Endothelial cell of umbilical vein (primary cell): ENCODE data around the gene RAB36. TPM values are rescaled to one million over a fixed set of nuclear protein-coding genes. Genes with fewer than 3 reads are reported as not detected.

Source experiments
- BruUV-seq: library from RNA; stranded (reverse); fragments of 400-500 nt; replicated peaks from 2 replicates; lab custom pipeline; 2021; lab: Mats Ljungman, UMichigan
- CTCF ChIA-PET: fragments of 300-600, 350-600 bp; sonication (Branson Sonifier 250); formaldehyde crosslinking; loops from one replicate; lab custom pipeline; 2021; ENCODE audit warnings: antibody characterized with exemption, inconsistent platforms; lab: Charles Lee
- POLR2A ChIA-PET: fragments of 300-600, 350-600 bp; sonication (Branson Sonifier 250); formaldehyde crosslinking; loops from one replicate; lab custom pipeline; 2021; ENCODE audit warnings: antibody characterized with exemption, inconsistent platforms; lab: Charles Lee
- DNase-seq: peaks from one replicate; pipeline ENCODE4 v3.0.0-alpha.2; 2011; ENCODE audit warnings: low read depth, low spot score
- FAIRE-seq: peaks from 2 replicates; lab custom pipeline; 2011; peaks lifted over from hg19 to GRCh38; lab: Jason Lieb, UNC
- H2AFZ ChIP-seq: 2 replicates; pipeline ENCODE4 v1.6.0; 2012; ENCODE audit warnings: low read depth, low read length, control low read depth, inconsistent platforms
- H3K27ac ChIP-seq: 2 replicates; pipeline ENCODE4 v1.5.1; 2011; ENCODE audit warnings: low read depth, mild to moderate bottlenecking, control low read depth, low read length, moderate library complexity; ENCODE audit not compliant: insufficient read depth
- H3K27me3 ChIP-seq, 2 experiments: 2 replicates each; pipeline versions ENCODE4 v1.6.0 to v1.6.1; 2011; ENCODE audit warnings: low read length in 2 of 2, mixed read lengths in 1 of 2; ENCODE audit not compliant: control insufficient read depth in 2 of 2, insufficient read depth in 2 of 2
- H3K36me3 ChIP-seq, 2 experiments: 2 replicates in 1 of 2; 3 replicates in 1 of 2; pipeline ENCODE4 v1.5.1; 2011; ENCODE audit warnings: low read length in 2 of 2, mild to moderate bottlenecking in 1 of 2, moderate library complexity in 1 of 2; ENCODE audit not compliant: control insufficient read depth in 2 of 2, insufficient read depth in 2 of 2; ENCODE audit errors: extremely low read depth in 1 of 2
- H3K4me1 ChIP-seq: 3 replicates; pipeline ENCODE4 v1.5.1; 2011; ENCODE audit warnings: mild to moderate bottlenecking, low read length; ENCODE audit not compliant: control insufficient read depth, insufficient read depth; ENCODE audit errors: extremely low read depth
- H3K4me2 ChIP-seq: 2 replicates; pipeline ENCODE4 v1.6.1; 2011; ENCODE audit warnings: low read length, control low read depth, mixed read lengths; ENCODE audit not compliant: insufficient read depth
- H3K4me3 ChIP-seq, 3 experiments: fragments of 200-600 bp in 1 of 3; sonication (generic), shearing (Covaris generic) in 1 of 3; replicated peaks in 1 of 3; 2 replicates each; pipeline ENCODE4 v1.5.1; 2011 to 2016; ENCODE audit warnings: control low read depth in 3 of 3, low read length in 3 of 3, mild to moderate bottlenecking in 2 of 3, inconsistent platforms in 1 of 3, low read depth in 1 of 3, moderate library complexity in 1 of 3; ENCODE audit not compliant: insufficient read depth in 1 of 3
- H3K79me2 ChIP-seq: 2 replicates; pipeline ENCODE4 v1.6.0; 2012; ENCODE audit warnings: low read length, inconsistent platforms; ENCODE audit not compliant: control insufficient read depth, insufficient read depth
- H3K9ac ChIP-seq: replicated peaks from 2 replicates; pipeline ENCODE3; 2011; ENCODE audit warnings: low read length, control low read depth; ENCODE audit not compliant: insufficient read depth; ENCODE audit errors: extremely low read depth
- H3K9me1 ChIP-seq: replicated peaks from 3 replicates; pipeline ENCODE4 v1.6.0; 2011; ENCODE audit warnings: mild to moderate bottlenecking, low read length; ENCODE audit not compliant: control insufficient read depth, insufficient read depth; ENCODE audit errors: extremely low read depth
- H3K9me3 ChIP-seq: replicated peaks from 2 replicates; pipeline ENCODE4 v1.5.1; 2012; ENCODE audit warnings: low read length, inconsistent platforms; ENCODE audit not compliant: control insufficient read depth, insufficient read depth
- H4K20me1 ChIP-seq: replicated peaks from 2 replicates; pipeline ENCODE3; 2011; ENCODE audit warnings: mild to moderate bottlenecking, low read length; ENCODE audit not compliant: control insufficient read depth, insufficient read depth; ENCODE audit errors: extremely low read depth
- CTCF ChIP-seq, 2 donors: IDR thresholded peaks; 1 replicate in 1 of 2; 2 replicates in 1 of 2; pipeline ENCODE4 v1.5.1; 2011; ENCODE audit warnings: low read length in 2 of 2, mild to moderate bottlenecking in 2 of 2, moderate library complexity in 2 of 2, control low read depth in 1 of 2, inconsistent platforms in 1 of 2, low read depth in 1 of 2; ENCODE audit not compliant: insufficient read depth in 1 of 2; ENCODE audit errors: extremely low read depth in 1 of 2
- FOS ChIP-seq: IDR thresholded peaks from 2 replicates; pipeline ENCODE4 v1.6.1; 2011; ENCODE audit warnings: mild to moderate bottlenecking, low read length, moderate library complexity, borderline replicate concordance; ENCODE audit not compliant: insufficient read depth
- GATA2 ChIP-seq: IDR thresholded peaks from 2 replicates; pipeline ENCODE4 v1.7.0; 2011; ENCODE audit warnings: low read depth, mild to moderate bottlenecking, moderate library complexity, mixed read lengths, low read length; ENCODE audit not compliant: insufficient read length, insufficient read depth
- JUN ChIP-seq: IDR thresholded peaks from 2 replicates; pipeline ENCODE4 v1.6.1; 2011; ENCODE audit warnings: borderline replicate concordance, low read depth; ENCODE audit not compliant: insufficient read length, insufficient read depth
- MAX ChIP-seq: IDR thresholded peaks from 2 replicates; pipeline ENCODE4 v1.6.1; 2011; ENCODE audit not compliant: insufficient read depth, insufficient read length
- MYC ChIP-seq: IDR thresholded peaks from one replicate; pipeline ENCODE4 v1.6.1; 2011; ENCODE audit warnings: mild to moderate bottlenecking, low read depth, low read length
- POLR2A ChIP-seq: IDR thresholded peaks from 2 replicates; pipeline ENCODE4 v1.6.1; 2012; ENCODE audit warnings: low read depth, mild to moderate bottlenecking, control low read depth, low read length
- POLR2AphosphoS5 ChIP-seq: IDR thresholded peaks from 2 replicates; pipeline ENCODE4 v1.6.1; 2012; ENCODE audit warnings: low read depth, mild to moderate bottlenecking, control low read depth, low read length, moderate library complexity; ENCODE audit not compliant: insufficient read depth
- dilution Hi-C: fragments of 300-500 bp; cut with MboI; formaldehyde crosslinking; loops from one replicate; pipeline ENCODE4 v1.15.0; 2019; ENCODE audit warnings: low sequenced_read_pairs; ENCODE audit not compliant: extremely low pct_ligation_motif_present
- intact Hi-C: fragments of 100-400 bp; cut with micrococcal nuclease; formaldehyde crosslinking; loops from one replicate; pipeline ENCODE4 v1.10.0; 2022
- polyA plus RNA-seq, 4 experiments: library from polyadenylated mRNA; depleted of rRNA in 3 of 4; stranded (reverse) in 3 of 4; unstranded in 1 of 4; fragments of >200 nt; gene quantifications; 2 replicates each; pipeline versions ENCODE4 v1.2.1 to v1.2.3, GENCODE V29; 2011 to 2012; ENCODE audit warnings: missing spikeins in 1 of 4
- total RNA-seq: library from RNA; stranded (reverse); gene quantifications from 2 replicates; pipeline ENCODE4 v1.2.3, GENCODE V29; 2021

The RAB36 gene
- total and polyA plus RNA-seq, 2 donors (not counting 3 experiments of a cell fraction or from before 2014, with no cell fraction given), result 2.7 to 3.1 TPM

GRCh38 chr22:23182309-23183060, 37.2 kb downstream of the RAB36 start:
- H3K79me2 ChIP-seq, result peaks cover 69% of the 10 kb centered on the region
- peak overlapping the region; percentile 68 for H3K4me2 ChIP-seq
- H3K36me3 ChIP-seq, result peaks cover 0 to 6% of the 10 kb centered on the region in 2 experiments
- H3K27me3 ChIP-seq, result no peaks in the 10 kb centered on the region
- no TSS peak for BruUV-seq
- peak overlapping the region; percentile 55 for H3K9ac ChIP-seq
- TF ChIP-seq POLR2A (no peak), GATA2 (peak; percentile 57), MYC (no peak)
- peak overlapping the region; percentile 54 for H3K27ac ChIP-seq
- H3K9me1 ChIP-seq, result no peaks in the 10 kb centered on the region
- peaks cover 50% of the 10 kb centered on the region for H3K4me1 ChIP-seq
- intact Hi-C loops (loop anchor here (1.0 kb wide), 2 partner anchors 34 to 37 kb away; no protein-coding TSS in a partner anchor), dilution Hi-C loops (no loop called here)
- peak overlapping the region; percentile 38 to 90 (median 89) for H3K4me3 ChIP-seq
- ChIA-PET CTCF (interaction anchor here (0.9 to 12.6 kb wide), 12 partner anchors 13 to 203 kb away, joined by 3 to 451 read pairs (median 6); no protein-coding TSS in a partner anchor), POLR2A (no interaction called here)
- H4K20me1 ChIP-seq, result no peaks in the 10 kb centered on the region
- no peaks in the 10 kb centered on the region for H3K9me3 ChIP-seq
- peak; percentile 75 for FAIRE-seq
- no peak overlapping the region for H2AFZ ChIP-seq
- peak; percentile 68 for DNase-seq

GRCh38 chr22:23183061-23183698, 37.9 kb downstream of the RAB36 start:
- peak overlapping the region; percentile 54 for H3K27ac ChIP-seq
- H2AFZ ChIP-seq, result no peak overlapping the region
- ChIA-PET CTCF (interaction anchor here (0.9 to 12.6 kb wide), 12 partner anchors 12 to 203 kb away, joined by 3 to 451 read pairs (median 5); no protein-coding TSS in a partner anchor), POLR2A (interaction anchor here (0.6 to 1.5 kb wide), 2 partner anchors 11 to 35 kb away, joined by 3 to 4 read pairs; no protein-coding TSS in a partner anchor)
- FAIRE-seq (peak; percentile 79), DNase-seq (peak; percentile 79)
- H3K9me3 ChIP-seq, result no peaks in the 10 kb centered on the region
- peak overlapping the region; percentile 68 for H3K4me2 ChIP-seq
- no TSS peak for BruUV-seq
- dilution Hi-C loops (no loop called here), intact Hi-C loops (loop anchor here (1.0 kb wide), 1 partner anchor 33 kb away; no protein-coding TSS in a partner anchor)
- peaks cover 57% of the 10 kb centered on the region for H3K4me1 ChIP-seq
- H3K79me2 ChIP-seq, result peaks cover 76% of the 10 kb centered on the region
- no peaks in the 10 kb centered on the region for H3K27me3 ChIP-seq
- H3K36me3 ChIP-seq, result peaks cover 0 to 7% of the 10 kb centered on the region in 2 experiments
- peak overlapping the region; percentile 55 for H3K9ac ChIP-seq
- no peaks in the 10 kb centered on the region for H3K9me1 ChIP-seq
- H3K4me3 ChIP-seq, result peak overlapping the region; percentile 38 to 90 (median 89)
- H4K20me1 ChIP-seq, result no peaks in the 10 kb centered on the region
- TF ChIP-seq POLR2A, result no peak
- TF ChIP-seq MAX, result no peak
- TF ChIP-seq CTCF (IDR thresholded peaks at IDR 0.05; ENCODE audit: extremely low read depth in 1 of 2, insufficient read depth in 1 of 2, low read depth in 1 of 2, low read length in 2 of 2), result no peak
- TF ChIP-seq MYC, result no peak
- no peak for TF ChIP-seq GATA2
- no peak for TF ChIP-seq POLR2AphosphoS5
- no peak for TF ChIP-seq JUN
- TF ChIP-seq FOS, result no peak
